HUES64 (cell line): ENCODE results near the gene TPRX2.
"Not testable (repeated sequence)": the region's sequence is repeated elsewhere in the genome, so short reads cannot be mapped to it uniquely, and the experiment has no call there.

ENCODE experiments used
- H3K27ac ChIP-seq: 2 replicates; pipeline ENCODE4 v1.7.0; 2013; ENCODE audit warnings: low read depth, low read length, inconsistent platforms
- H3K27me3 ChIP-seq: 2 replicates; pipeline ENCODE4 v1.6.1; 2013; ENCODE audit warnings: mild to moderate bottlenecking, low read length; ENCODE audit not compliant: insufficient read depth
- H3K36me3 ChIP-seq: 2 replicates; pipeline ENCODE4 v1.6.1; 2013; ENCODE audit warnings: mild to moderate bottlenecking, low read length; ENCODE audit not compliant: insufficient read depth
- H3K4me1 ChIP-seq: 2 replicates; pipeline ENCODE4 v1.6.1; 2013; ENCODE audit warnings: mild to moderate bottlenecking, low read length, moderate library complexity; ENCODE audit not compliant: insufficient read depth
- H3K4me3 ChIP-seq: 2 replicates; pipeline ENCODE4 v1.5.1; 2013; ENCODE audit warnings: mild to moderate bottlenecking, low read length, moderate library complexity
- H3K9ac ChIP-seq: 2 replicates; pipeline ENCODE4 v1.6.1; 2013; ENCODE audit warnings: mild to moderate bottlenecking, low read depth, low read length
- H3K9me3 ChIP-seq: 2 replicates; pipeline ENCODE4 v1.6.1; 2013; ENCODE audit warnings: low read depth, low read length; ENCODE audit not compliant: insufficient read depth
- WGBS: fragments of 150-250, 120-280 bp; methylation state at CpG from one replicate; pipeline ENCODE4 v1.1.7; 2013; ENCODE audit warnings: missing lambda C conversion rate; 5-methylcytosine and 5-hydroxymethylcytosine counted together

Gene TPRX2

GRCh38 chr19:47836038-47836437 is 23.0 kb upstream of the TPRX2 start:
- H3K9ac ChIP-seq, result no peak overlapping the region
- 89% methylated on average over 8 of the region's 8 CpGs for WGBS
- no peaks in the 10 kb centered on the region for H3K27me3 ChIP-seq
- H3K9me3 ChIP-seq, result no peaks in the 10 kb centered on the region
- no peaks in the 10 kb centered on the region for H3K36me3 ChIP-seq
- no peak overlapping the region for H3K27ac ChIP-seq
- no peak overlapping the region for H3K4me3 ChIP-seq
- 0 out of 2 replicates have a peak, but pooled peaks cover 3% of the 10 kb centered on the region for H3K4me1 ChIP-seq

GRCh38 chr19:47839411-47839810 is 19.6 kb upstream of the TPRX2 start:
- Histone ChIP-seq H3K9me3 (no peaks in the 10 kb centered on the region), H3K27ac (no peak overlapping the region), H3K4me1 (0 out of 2 replicates have a peak, but pooled peaks cover 3% of the 10 kb centered on the region), H3K9ac (no peak overlapping the region), H3K4me3 (no peak overlapping the region), H3K27me3 (no peaks in the 10 kb centered on the region), H3K36me3 (no peaks in the 10 kb centered on the region)
- WGBS, result 84% methylated on average over 16 of the region's 16 CpGs

GRCh38 chr19:47839913-47840312 is 19.1 kb upstream of the TPRX2 start:
- no peaks in the 10 kb centered on the region for H3K9me3 ChIP-seq
- no peaks in the 10 kb centered on the region for H3K36me3 ChIP-seq
- H3K4me3 ChIP-seq, result no peak overlapping the region
- H3K4me1 ChIP-seq, result 0 out of 2 replicates have a peak, but pooled peaks cover 3% of the 10 kb centered on the region
- WGBS, result 24% methylated on average over 10 of the region's 10 CpGs
- H3K27me3 ChIP-seq, result no peaks in the 10 kb centered on the region
- H3K27ac ChIP-seq, result no peak overlapping the region
- H3K9ac ChIP-seq, result no peak overlapping the region

GRCh38 chr19:47842941-47843340 is 16.1 kb upstream of the TPRX2 start:
- no peak overlapping the region for H3K9ac ChIP-seq
- WGBS, result 82% methylated on average over 5 of the region's 5 CpGs
- 0 out of 2 replicates have a peak, but pooled peaks cover 3% of the 10 kb centered on the region for H3K4me1 ChIP-seq
- H3K27ac ChIP-seq, result no peak overlapping the region
- no peaks in the 10 kb centered on the region for H3K36me3 ChIP-seq
- no peaks in the 10 kb centered on the region for H3K9me3 ChIP-seq
- no peaks in the 10 kb centered on the region for H3K27me3 ChIP-seq
- H3K4me3 ChIP-seq, result no peak overlapping the region

GRCh38 chr19:47848425-47848822 is 10.6 kb upstream of the TPRX2 start:
- Histone ChIP-seq H3K4me1 (peaks cover 12% of the 10 kb centered on the region), H3K36me3 (no peaks in the 10 kb centered on the region), H3K4me3 (peak overlapping the region; percentile 56), H3K27ac (peak overlapping the region; percentile 96), H3K27me3 (no peaks in the 10 kb centered on the region), H3K9me3 (no peaks in the 10 kb centered on the region), H3K9ac (peak overlapping the region; percentile 74)
- whole genome bisulfite sequencing, result 61% methylated on average over 10 of the region's 10 CpGs

- peak overlapping the region; percentile 56 for H3K4me3 ChIP-seq
- H3K36me3 ChIP-seq, result no peaks in the 10 kb centered on the region
- WGBS, result 3% methylated on average over 20 of the region's 22 CpGs
- no peaks in the 10 kb centered on the region for H3K9me3 ChIP-seq
- H3K4me1 ChIP-seq, result peaks cover 12% of the 10 kb centered on the region
- H3K27ac ChIP-seq, result peak overlapping the region; percentile 96
- no peaks in the 10 kb centered on the region for H3K27me3 ChIP-seq
- peak overlapping the region; percentile 74 for H3K9ac ChIP-seq
Measured at GRCh38 chr19:47848823-47849473, 10.1 kb upstream of the TPRX2 start.

- no peaks in the 10 kb centered on the region for H3K36me3 ChIP-seq
- no peak overlapping the region for H3K27ac ChIP-seq
- no peaks in the 10 kb centered on the region for H3K27me3 ChIP-seq
- no peak overlapping the region for H3K4me3 ChIP-seq
- H3K4me1 ChIP-seq, result peaks cover 12% of the 10 kb centered on the region
- H3K9ac ChIP-seq, result no peak overlapping the region
- no peaks in the 10 kb centered on the region for H3K9me3 ChIP-seq
- WGBS, result 82% methylated on average over 5 of the region's 5 CpGs
Measured at GRCh38 chr19:47853003-47853402, 6.0 kb upstream of the TPRX2 start.

- Histone ChIP-seq H3K9ac (no peak overlapping the region), H3K27ac (no peak overlapping the region), H3K4me1 (peaks cover 12% of the 10 kb centered on the region), H3K9me3 (no peaks in the 10 kb centered on the region), H3K4me3 (no peak overlapping the region), H3K36me3 (no peaks in the 10 kb centered on the region), H3K27me3 (no peaks in the 10 kb centered on the region)
- 94% methylated on average over 4 of the region's 4 CpGs for WGBS
Measured at GRCh38 chr19:47854459-47854858, 4.6 kb upstream of the TPRX2 start.

- not testable (repeated sequence) for H3K4me1 ChIP-seq, H3K36me3 ChIP-seq, H3K9me3 ChIP-seq, H3K27me3 ChIP-seq, H3K4me3 ChIP-seq, H3K9ac ChIP-seq, H3K27ac ChIP-seq
- 92% methylated on average over 9 of the region's 9 CpGs for WGBS
Measured at GRCh38 chr19:47858231-47858630, 804 bp upstream of the TPRX2 start.

GRCh38 chr19:47859838-47860237 is 803 bp downstream of the TPRX2 start:
- H3K4me1 ChIP-seq, result not testable (repeated sequence)

GRCh38 chr19:47860602-47861297 is 1.7 kb downstream of the TPRX2 start:
- no peaks in the 10 kb centered on the region for H3K27me3 ChIP-seq
- peaks cover 3% of the 10 kb centered on the region; the same call in 1 of the 2 replicates for H3K4me1 ChIP-seq
- 91% methylated on average over 29 of the region's 34 CpGs for WGBS
- H3K36me3 ChIP-seq, result no peaks in the 10 kb centered on the region
- H3K9me3 ChIP-seq, result no peaks in the 10 kb centered on the region
- no peak overlapping the region for H3K9ac ChIP-seq
- no peak overlapping the region for H3K27ac ChIP-seq
- no peak overlapping the region for H3K4me3 ChIP-seq

More at GRCh38 chr19:47859838-47860237, 803 bp downstream of the TPRX2 start:
- H3K9me3 ChIP-seq, H3K27ac ChIP-seq, H3K36me3 ChIP-seq, H3K27me3 ChIP-seq, H3K4me3 ChIP-seq, H3K9ac ChIP-seq: not testable (repeated sequence)
- WGBS, result 95% methylated on average over 9 of the region's 17 CpGs
